Suprapubic skin (tissue), 4 donors: ENCODE results near the gene SPON2.

Experiments
- EP300 ChIP-seq: sonication (generic); formaldehyde crosslinking; IDR thresholded peaks from one replicate; pipeline ENCODE4 v1.6.1; 2017; ENCODE audit warnings: antibody characterized with exemption
- POLR2A ChIP-seq, 2 donors: fragments of 450-650 bp; IDR thresholded peaks; one replicate each; pipeline ENCODE4 v1.6.1; 2017; ENCODE audit warnings: antibody characterized with exemption in 2 of 2, mild to moderate bottlenecking in 2 of 2, moderate library complexity in 2 of 2
- POLR2AphosphoS5 ChIP-seq, 3 donors: sonication (generic); formaldehyde crosslinking; IDR thresholded peaks; one replicate each; pipeline ENCODE4 v1.6.1; 2017; ENCODE audit warnings: antibody characterized with exemption in 3 of 3
- TF ChIP-seq, protein P1 (sequence below), 2 donors: fragments of 200-600 bp in 1 of 2; fragments of 450-650 bp in 1 of 2; sonication (generic) in 1 of 2; IDR thresholded peaks; one replicate each; pipeline ENCODE4 v1.5.1; 2016 to 2019; ENCODE audit warnings: antibody characterized with exemption in 2 of 2, mild to moderate bottlenecking in 1 of 2, moderate library complexity in 1 of 2

DNA sequence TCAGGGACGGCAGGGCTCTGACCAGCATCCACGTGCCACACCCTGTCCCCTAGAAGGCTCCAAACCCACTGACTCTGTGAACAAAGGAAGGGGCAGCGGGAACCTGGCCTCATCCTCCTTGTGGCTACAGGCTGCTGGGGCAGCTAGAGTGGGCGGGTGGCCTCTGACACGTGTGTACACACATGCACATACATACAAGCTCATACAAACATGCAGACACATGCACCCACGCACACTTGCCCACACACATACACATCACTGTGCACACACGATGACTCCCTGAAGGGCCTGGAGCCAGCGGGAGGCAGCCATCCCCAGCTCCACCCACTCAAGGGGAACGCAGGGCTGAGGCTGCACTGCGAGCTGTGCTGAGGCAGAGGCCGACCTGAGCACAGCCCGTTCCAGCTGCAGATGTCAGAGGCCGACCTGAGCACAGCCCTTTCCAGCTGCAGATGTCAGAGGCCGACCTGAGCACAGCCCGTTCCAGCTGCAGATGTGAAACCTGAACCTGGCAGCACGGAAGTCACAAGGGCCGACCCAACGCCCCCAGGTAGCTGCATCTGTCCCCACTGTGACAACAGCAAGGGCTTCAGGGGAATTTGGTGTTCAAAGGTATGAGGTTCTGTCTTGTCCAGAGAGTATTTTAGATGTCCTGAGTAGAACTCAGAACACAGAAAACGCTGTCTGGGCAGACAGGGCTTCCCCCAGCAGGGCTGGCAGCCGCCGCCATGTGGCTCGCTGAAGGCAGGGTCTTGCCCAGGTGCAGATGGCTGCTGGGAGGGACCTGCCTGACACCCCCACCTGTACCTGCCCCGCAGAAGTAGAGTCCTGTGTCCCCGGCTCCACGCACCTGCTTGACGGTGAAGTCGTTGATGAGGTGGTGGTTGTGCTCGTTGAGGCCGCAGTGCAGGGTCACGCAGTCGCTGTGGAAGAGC lies 43.0 kb upstream of the SPON2 start:
- no peak for TF ChIP-seq POLR2AphosphoS5 (IDR thresholded peaks at IDR 0.05)
- no peak for TF ChIP-seq POLR2A (IDR thresholded peaks at IDR 0.05)
- TF ChIP-seq, protein P1, sequence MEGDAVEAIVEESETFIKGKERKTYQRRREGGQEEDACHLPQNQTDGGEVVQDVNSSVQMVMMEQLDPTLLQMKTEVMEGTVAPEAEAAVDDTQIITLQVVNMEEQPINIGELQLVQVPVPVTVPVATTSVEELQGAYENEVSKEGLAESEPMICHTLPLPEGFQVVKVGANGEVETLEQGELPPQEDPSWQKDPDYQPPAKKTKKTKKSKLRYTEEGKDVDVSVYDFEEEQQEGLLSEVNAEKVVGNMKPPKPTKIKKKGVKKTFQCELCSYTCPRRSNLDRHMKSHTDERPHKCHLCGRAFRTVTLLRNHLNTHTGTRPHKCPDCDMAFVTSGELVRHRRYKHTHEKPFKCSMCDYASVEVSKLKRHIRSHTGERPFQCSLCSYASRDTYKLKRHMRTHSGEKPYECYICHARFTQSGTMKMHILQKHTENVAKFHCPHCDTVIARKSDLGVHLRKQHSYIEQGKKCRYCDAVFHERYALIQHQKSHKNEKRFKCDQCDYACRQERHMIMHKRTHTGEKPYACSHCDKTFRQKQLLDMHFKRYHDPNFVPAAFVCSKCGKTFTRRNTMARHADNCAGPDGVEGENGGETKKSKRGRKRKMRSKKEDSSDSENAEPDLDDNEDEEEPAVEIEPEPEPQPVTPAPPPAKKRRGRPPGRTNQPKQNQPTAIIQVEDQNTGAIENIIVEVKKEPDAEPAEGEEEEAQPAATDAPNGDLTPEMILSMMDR (IDR thresholded peaks at IDR 0.05) = no peak
- no peak for TF ChIP-seq EP300
